GM21447 (cell line): Measurements from ENCODE around the gene TOM1.
"Not testable (repeated sequence)": the region's sequence is repeated elsewhere in the genome, so short reads cannot be mapped to it uniquely, and the experiment has no call there.

Source experiments
- ATAC-seq: cut with Tn5 transposase; IDR thresholded peaks from one replicate; pipeline ENCODE4 v1.9.1; 2021; ENCODE audit not compliant: unreplicated experiment

The TOM1 gene

DNA sequence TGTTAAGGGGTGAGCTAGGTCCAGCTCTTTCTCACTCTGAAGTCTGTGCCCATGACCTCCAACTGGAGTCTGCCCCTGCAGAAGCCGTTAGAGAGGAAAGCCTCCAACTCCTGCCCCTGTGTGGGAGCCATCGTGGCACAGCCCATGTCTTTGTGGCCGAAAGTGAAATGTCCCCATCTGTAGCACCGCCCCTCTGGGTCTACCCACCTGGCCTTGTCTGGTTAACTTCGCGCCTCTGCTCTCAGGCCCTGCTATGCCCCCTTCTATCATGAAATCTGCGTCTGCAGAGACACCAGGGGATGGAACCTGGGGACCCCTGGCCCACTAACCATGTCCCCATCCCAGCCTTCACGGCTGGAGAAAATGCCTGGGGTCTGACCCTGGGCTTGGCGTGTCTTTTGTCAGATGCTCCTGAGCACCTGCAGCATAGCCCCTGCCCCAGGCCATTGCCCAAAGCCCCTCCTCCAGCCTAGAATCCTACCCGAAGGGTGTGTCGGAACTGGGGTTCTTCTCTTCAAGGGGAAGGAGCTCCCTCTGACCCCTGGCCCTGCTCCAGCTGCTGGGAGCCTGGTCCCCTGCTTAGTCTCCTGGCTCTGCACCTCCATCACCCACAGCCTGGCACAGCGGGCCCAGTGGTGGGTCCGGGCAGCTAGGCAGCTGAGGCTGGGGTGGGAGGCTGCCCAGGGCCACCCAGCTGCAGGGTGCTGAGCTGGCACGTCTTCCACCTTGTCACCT lies 45.4 kb downstream of the TOM1 start:
- no peak for ATAC-seq

DNA sequence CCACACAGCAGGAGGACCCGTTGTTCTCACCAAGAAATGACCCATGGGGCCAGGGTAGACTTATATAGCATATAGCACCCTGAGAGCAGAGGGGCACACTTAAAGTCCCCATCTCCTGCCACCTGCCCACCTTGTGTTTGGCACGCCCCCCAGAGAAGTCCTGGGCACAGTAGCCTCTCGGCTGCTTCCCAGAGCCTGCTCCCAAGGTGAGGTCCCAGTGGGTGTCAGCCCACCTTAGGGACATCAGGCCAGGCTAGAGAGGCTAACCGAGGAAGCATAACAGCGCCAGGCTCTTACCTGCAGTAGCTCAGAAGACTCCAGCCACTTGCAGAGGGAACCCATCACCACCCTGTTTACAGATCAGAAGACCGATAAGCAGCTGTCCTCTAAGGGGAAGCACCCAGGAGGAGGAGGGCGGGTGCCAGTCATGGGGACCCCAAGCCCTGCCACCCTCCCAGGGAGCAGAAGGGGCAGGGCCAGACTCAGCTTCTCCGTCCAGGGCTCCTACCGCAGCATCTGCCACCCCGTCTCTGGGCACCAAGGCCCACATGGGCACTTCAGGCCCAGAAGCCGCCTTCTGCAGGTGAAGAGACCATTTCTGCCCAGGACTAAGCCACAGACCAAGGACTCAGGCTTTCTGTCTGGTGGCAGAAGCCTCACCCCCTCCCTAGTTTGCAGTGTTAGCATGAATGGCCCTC lies 46.3 kb downstream of the TOM1 start:
- no peak for ATAC-seq

DNA sequence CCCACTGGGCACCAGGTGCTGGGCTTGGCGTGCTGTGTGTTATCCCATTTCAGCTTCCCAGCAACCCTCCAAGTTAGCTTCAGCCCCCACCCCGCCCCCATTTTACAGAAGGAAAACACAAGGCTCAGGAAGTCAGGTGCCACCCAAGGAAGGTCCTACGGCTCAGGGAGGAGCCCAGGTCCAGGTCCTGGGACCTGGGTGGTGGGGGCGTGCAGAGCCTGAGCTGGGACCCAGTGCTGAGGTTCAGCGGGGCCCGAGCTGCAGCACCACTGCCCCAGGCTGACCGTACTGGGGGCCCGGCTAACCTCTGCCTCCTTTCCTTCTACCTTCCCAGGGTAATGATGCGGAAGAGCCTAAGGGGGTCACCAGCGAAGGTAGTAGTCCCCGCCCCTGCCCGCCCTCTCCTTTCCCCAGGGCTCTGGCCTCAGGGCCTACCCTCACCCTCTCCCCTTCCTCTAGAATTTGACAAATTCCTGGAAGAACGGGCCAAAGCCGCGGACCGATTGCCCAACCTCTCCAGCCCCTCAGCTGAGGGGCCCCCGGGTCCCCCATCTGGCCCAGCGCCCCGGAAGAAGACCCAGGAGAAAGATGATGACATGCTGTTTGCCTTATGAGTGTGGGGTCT lies 47.0 kb downstream of the TOM1 start:
- no peak for ATAC-seq

DNA sequence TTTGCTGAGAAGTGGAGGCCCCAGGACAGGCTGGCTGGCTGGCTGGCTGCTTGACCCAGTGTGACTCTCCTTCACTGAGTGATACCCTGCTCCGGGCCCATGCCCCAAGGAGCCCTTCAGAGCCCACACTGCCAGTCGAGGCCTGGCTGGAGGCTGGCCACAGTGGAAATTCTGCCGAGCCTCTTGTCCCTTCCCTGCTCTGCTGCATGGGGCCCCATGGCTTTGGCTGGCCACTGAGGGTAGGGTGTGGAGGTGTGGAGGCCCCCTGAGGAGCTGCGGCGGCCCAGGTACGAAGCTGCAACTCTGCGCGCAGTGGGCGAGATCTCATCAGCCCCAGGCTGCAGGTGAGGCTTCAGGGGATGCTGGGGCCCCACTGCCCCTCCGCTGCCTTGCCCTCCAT lies 47.8 kb downstream of the TOM1 start:
- ATAC-seq: no peak

DNA sequence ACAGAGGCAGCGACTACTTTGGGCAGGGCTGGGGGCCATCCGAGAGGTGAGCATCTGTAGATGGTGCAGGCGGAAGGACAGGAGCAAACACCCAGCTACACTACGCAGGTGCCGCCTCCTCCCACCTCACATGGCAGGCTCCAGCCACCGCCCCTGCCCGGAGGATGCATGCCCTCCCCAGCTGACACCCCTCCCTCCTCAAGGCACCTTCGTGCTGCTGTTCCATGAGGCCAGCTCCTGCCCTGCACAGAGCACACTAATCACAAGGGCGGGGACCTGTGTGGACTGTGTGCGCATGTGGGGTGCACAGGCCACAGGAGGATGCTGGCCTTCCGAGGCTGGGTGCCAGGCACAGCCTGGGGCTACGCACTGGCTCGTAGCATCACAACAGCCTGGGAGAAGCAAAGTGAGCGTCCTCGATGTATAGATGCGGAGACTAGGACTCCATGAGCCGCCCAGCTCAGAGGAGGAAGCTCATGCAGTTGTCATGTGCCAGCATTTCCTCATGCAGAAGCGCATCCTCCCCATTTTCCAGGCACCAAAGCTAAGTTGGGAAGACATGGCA lies 48.4 kb downstream of the TOM1 start:
- ATAC-seq: no peak

DNA sequence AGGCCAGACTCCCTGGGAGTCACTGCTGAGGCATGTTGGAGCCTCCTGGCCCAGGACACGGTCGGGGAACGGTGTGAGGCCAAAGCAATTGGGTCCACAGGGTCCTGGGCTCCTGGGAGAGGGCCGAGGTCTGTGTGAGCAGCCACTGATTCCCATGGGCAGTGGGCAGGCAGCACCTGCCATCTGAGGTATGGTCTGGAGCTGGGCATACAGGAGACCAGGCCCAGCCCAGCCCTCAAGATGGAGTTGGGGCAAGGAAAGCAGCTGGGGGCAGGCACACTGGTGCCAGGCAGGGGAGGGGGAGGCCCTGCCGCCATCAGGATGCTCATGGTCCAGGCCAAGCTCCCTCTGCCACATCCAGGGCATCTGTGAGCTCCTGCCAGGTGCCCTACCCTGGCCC lies 49.0 kb downstream of the TOM1 start:
- no peak for ATAC-seq

DNA sequence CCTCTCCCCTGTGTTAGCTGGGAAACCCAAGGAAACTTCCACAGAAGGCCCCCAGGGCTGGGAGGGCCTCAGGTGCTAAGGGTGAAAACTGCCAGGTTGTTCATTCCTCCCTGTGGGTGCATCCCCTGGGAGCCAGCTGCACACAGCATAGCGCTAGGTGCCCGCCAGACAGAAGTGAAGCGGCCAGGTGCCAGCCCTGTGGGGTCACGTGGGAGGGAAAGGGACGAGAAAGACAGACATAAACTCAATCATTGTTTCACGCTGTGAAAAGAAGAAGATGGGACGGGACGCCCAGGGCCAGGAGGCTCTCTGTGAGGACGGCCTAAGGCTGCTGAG lies 49.6 kb downstream of the TOM1 start:
- ATAC-seq: no peak

DNA sequence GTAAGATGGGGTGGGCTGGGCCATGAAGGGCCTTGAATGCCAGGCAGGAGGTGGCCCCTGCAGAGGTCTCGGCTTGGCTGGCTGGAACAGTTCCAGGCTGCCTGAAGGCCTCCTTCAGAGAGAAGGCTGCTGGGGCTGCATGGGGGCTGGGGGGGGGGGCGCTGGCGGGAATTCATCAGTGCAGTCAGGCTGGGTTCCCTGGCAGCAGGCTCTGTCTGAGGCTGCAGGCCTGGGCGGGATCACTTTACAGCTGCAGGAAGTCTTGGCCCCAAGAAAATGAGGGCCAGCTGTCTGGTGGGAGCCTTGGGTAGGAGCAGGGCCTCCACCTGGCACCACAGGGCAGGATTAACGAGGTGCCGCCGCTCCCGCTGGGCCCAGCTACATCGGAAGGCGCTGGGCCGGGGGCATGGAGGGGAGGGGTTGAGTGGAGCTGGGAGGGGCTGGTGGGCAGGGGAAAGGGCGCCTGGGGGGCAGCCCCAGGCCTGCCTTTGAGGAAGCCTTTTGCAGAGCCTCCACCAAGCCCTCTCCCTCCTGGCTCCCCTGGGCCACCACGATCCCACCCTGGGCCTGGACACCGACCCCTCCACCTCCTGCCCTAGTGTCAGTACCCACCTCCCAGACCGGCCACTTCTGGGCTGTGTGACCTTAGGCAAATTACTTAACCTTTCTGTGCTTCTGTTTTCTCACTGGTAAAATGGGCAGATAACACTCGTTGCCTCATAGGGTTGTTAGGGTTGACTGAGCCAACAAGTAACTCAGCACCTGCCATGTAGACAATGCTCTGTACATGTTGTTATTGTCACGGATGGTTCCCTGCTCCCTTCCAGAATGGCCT lies 50.2 kb downstream of the TOM1 start:
- no peak for ATAC-seq

DNA sequence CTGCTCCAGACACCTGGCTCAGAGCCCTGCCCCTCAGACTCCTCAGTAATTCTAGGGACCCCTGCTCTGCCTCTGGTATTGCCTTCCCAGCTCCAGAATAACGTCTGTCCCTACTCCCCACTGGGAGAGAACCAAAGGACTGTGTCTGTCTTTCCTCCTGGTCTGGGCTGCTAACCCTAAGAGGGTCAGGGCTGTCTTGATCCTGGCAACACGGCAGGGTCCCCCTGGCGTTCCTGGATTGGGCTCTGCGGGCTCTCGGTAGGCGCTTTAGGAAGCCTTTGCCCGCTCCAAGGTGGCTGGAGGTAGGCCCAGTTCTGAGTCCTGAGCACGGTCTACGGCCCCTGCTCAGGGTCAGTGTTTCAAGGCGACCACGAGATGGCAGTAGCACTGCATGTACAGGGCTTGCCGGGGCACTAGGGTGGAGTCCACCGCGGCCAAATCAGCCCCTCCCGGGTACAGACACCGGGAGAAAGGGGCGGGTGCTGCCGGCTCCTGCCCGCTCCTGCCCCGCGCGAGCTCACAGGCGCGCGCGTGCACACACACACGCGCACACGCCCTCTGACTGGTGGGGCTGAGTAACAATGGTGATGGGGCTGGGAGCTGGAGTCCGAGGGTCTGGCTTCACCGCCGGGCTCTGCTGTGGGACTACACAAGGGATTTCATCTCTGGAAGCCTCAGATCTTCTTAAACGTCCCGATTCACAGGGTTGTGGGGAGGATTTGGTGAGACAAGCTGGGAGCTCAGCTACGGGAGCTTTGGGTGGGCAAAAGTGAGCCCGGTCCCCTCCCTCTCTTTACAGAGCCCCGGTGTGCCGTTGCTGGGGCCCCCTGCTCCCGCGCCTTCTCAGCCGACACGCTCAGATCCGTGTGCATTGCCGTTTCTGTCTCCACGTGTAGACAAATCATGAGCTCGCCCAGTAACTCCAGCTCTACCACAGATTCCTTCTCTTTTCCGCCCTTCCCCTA lies 51.1 kb downstream of the TOM1 start:
- peak; percentile 70 for ATAC-seq

DNA sequence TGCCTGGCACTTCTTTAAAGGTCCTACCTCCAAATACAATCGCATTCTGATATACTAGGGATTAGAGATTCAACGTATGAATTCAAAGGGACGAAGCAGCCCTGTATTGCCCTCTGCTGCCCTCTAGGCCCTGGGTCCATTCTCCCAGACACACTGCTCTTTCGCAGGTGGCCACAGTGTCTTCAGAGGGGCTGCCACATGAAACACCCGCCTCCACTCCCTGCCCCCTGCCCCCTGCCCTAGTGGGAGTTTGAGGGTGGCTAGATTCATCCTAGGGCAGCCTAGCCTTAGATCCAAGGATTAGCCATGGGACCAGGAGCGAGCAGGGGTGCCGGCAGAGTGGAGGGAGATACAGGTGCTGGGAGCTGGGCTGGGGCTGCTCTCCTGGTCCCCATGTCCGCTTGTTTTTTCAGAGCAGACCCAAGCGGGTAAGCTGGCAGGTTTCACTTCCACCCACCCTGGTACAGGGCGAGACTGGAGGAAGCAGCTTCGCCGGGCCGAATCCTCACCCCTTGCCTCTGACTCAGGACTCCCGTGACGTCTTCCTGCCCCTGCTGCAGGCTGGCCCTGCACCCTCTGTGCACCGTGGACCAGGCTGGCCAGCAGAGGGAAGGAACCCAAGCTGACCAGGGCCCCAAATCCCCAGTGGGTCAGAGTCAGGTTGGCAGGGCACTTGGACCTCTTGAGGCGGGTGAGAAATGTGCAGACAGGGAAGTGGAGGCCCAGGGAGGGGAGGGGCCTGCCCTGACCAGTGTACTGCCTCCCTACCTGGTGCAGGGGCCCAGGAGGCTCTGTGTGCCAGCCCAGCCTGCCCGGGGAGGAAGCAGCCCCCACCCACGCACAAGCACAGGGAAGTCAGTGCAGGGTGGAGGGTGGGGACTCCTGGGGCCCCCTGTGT lies 52.8 kb downstream of the TOM1 start:
- peak; percentile 45 for ATAC-seq

DNA sequence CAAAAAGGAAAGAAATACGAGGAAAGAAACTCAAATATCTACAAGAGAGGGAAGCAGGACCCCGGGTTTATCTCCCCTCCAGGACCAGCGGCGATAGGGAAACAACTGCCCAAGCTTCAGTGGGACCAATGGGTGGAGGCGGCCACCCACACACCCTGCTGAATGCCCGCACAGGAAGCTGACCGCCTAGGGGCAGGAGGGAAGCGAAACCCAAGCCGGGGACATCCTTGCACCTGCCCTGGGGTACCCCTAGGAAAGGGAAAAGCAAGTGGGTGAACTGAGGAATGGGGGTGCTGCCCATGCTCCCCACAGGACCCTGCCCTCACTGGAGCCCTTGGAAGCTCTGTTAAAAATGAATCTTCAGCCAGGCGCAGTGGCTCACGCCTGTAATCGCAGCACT lies 53.6 kb downstream of the TOM1 start:
- ATAC-seq: no peak

DNA sequence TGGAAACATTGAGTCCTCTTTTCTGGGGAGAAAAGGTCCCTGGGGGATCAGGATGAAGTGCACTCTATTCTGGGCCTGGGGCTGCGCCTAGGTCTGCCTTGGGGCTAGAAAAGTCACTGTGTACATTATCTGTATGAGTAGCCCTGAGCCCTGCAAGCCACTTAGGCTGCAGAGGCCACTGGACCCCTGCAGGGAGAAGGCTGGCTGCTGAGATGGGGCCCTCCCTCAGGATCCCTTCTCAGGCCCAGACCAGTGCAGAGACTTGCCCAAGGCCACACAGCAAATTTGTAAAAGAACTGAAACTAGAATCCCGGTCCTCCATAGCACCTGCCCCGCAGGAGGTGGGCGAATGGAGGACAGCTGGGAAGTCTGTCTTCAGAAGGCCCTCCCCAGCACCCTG lies 54.4 kb downstream of the TOM1 start:
- ATAC-seq: no peak

DNA sequence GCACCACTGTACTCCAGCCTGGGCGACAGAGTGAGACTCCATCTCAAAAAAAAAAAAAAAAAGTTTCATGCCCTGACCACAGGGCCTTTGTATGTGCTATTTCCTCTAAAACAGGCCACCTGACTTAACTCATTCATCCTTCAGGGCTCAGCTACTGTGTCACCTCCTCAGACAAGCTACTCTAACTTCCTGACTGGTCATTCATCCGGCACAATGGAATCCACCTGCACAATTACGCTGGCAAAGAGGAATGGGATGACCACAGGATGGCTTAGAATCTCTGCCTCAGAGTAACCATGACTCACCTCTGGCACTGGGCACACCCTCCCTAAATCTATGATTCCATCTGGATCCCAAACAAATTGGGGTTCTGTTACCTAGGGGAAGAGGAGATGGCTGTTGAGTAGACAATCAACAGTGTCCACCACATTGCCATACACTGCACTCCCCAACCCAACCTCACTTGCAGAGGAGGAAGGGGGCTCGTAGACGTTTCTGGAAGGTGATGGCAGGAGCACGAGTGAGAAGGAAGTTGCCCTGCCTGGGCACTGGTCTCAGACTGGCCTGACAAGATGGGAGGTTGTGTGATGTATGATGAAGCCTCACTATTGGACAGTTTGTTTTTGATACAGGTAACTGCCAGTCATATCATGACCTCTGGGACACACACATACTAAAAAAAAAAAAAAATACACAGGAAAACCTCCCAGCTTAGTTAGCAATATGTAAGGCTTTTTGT lies 58.4 kb downstream of the TOM1 start:
- no peak for ATAC-seq

DNA sequence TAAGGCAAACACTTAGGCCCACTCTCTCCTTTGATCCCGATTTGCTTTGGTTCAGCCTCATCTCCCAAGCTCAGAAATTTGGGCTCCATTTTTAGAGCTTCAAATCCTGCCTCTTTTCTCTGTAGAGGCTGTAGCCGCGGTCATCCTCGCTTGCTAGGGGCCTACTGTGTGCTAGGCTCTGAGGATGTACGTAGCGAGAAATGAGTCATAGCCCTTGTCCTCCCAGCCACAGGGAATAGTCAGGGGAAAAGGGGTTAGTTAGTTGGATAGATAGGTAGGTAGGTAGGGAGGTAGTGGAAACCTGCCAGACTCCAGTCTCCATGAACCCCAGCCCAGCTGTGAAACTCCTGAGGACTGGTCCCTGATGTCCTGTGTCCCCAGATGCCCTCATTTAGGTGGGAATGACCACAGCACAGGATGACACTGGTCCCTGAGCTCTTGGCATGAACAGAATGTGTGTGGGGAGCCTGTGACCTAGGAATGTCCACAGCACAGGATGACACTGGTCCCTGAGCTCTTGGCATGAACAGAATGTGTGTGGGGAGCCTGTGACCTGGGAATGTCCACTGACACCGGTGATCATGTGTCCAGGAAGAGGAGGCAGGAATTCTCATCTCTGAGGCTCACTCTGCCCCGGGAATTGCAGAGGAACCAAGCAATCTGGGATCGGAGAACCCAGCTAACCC lies 59.8 kb downstream of the TOM1 start:
- ATAC-seq: no peak

DNA sequence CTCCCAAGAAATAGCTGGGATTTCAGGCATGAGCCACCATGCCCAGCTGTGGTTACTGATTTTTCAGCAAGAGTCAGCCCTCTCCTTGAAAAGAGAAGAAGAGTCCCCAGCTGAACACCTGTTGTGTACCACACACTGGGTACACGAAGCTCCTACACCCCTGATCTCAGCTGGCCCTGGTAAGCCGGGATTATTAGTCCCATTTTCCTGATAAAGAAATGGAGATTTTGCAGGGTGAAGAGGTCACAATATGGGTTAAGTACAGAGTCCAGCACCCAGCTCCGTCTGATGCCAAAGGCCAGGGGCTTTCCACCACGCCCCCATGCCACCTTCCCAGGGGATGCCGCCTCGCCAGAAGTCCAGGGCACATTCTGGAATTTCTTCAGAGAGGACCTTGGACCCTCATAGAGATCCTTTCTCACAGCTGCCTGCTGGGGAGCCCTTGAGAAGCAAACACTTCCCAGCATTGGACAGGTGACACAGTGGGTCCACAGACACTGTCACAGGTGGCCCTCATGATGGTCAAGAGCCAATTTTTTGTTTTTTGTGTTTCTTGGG lies 61.4 kb downstream of the TOM1 start:
- no peak for ATAC-seq

DNA sequence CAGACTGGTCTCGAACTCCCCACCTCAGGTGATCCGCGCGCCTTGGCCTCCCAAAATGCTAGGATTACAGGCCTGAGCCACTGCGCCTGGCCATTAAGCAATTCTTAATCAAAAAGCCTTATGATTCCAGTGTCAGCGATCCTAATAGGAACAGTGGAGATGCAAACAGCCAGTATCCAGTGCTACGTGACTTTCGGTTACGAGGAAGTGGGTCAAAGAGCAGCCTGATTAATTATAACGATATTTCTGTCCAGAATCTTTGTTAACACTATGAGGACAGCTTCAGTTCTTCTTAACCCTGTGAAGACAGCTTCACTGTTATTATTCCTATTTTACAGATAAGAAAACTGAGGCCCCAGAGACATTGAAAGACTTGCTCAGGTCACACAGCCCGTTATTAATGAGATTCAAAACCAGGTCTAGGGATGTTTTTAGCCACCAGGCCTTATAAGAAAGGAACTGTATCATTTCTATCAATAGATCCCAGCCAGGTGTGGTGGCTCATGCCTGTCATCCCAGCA lies 63.9 kb downstream of the TOM1 start:
- ATAC-seq: no peak

DNA sequence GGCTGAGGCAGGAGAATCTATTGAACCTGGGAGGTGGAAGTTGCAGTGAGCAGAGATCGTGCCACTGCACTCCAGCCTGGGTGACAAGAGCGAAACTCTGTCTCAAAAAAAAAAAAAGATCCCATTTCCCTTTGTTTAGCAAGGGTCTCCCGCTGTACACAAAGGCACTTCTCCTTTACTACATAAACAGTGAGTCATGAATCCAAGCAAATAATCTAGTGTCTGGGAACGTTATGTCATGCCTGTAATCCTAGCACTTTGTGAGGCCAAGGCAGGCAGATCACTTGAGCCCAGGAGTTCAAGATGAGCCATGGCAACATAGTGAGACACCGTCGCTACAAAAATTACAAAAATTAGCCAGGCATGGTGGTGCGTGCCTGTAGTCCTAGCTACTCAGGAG lies 64.5 kb downstream of the TOM1 start:
- ATAC-seq: not testable (repeated sequence)
